Upper lobe of right lung (tissue), 1 donor: ENCODE data around the gene PHF23. TPM values are rescaled to one million over a fixed set of nuclear protein-coding genes. Genes with fewer than 3 reads are reported as not detected.
A peak's percentile ranks its signal among the peaks of the same experiment; 100 is the strongest.

ENCODE experiments used
- ATAC-seq: fragments of 200-7000 bp; cut with Tn5 transposase; one replicate; pipeline ENCODE4 v1.9.1; 2020; ENCODE audit warnings: mild to moderate bottlenecking, moderate library complexity
- DNase-seq: peaks from one replicate; pipeline ENCODE4 v3.0.0-alpha.2; 2020
- H3K27ac ChIP-seq: fragments of 200-600 bp; one replicate; pipeline ENCODE4 v1.8.0; 2022
- H3K27me3 ChIP-seq: fragments of 200-600 bp; one replicate; pipeline ENCODE4 v1.8.0; 2022; ENCODE audit warnings: mild to moderate bottlenecking
- H3K36me3 ChIP-seq: fragments of 200-600 bp; one replicate; pipeline ENCODE4 v1.8.0; 2022
- H3K4me1 ChIP-seq: fragments of 200-600 bp; one replicate; pipeline ENCODE4 v1.8.0; 2022
- H3K4me3 ChIP-seq: fragments of 200-600 bp; one replicate; pipeline ENCODE4 v1.8.0; 2022; ENCODE audit warnings: mild to moderate bottlenecking
- H3K9me3 ChIP-seq: fragments of 200-600 bp; one replicate; pipeline ENCODE4 v1.8.0; 2022
- intact Hi-C: fragments of 100-400 bp; cut with DNase I; formaldehyde crosslinking; loops from one replicate; pipeline ENCODE4 v1.11.0; 2022
- total RNA-seq: library from RNA; stranded (reverse); fragmentation: NEBNext Ultra II Directional; extraction: Animal tissue kit (Norgen Biotek cat#: 25700); gene quantifications from one replicate; pipeline ENCODE4 v1.2.1, GENCODE V29; 2021
- TF ChIP-seq, protein P1 (sequence below): fragments of 200-600 bp; IDR thresholded peaks from one replicate; pipeline ENCODE4 v1.8.0; 2022; ENCODE audit warnings: antibody characterized with exemption
- donor health status: DM: no; HTN: yes; CAD: no; lungs with severe emphysema.

The PHF23 gene
- total RNA-seq, 1 donor from 2014 or later, result 36.9 TPM

- no peak overlapping the region for H3K4me3 ChIP-seq
Measured at GRCh38 chr17:7207120-7208001, 31.9 kb downstream of the PHF23 start.

DNA sequence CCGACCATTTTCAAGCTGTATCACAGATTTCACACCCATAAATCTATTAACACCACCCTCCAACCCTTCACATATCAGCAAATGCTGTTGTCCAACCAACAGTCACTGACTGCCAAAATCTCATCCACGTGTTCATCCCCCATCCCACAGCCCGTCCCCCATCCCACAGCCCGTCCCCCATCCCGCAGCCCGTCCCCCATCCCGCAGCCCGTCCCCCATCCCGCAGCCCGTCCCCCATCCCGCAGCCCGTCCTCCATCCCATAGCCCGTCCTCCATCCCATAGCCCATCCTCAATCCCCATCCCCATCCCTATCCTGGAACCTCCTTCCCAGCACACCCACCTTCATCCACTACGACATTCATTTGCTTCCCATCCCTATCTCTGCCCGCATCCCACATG, 33.7 kb downstream of the PHF23 start:
- intact Hi-C loops, result no loop called here
- Histone ChIP-seq H3K9me3 (no peaks in the 10 kb centered on the region), H3K27ac (peak overlapping the region; percentile 3), H3K4me1 (peaks cover 8% of the 10 kb centered on the region), H3K36me3 (peaks cover 13% of the 10 kb centered on the region), H3K4me3 (peak overlapping the region; percentile 55), H3K27me3 (no peaks in the 10 kb centered on the region)
- DNase-seq (no peak), ATAC-seq (no peak)
- TF ChIP-seq, protein P1, sequence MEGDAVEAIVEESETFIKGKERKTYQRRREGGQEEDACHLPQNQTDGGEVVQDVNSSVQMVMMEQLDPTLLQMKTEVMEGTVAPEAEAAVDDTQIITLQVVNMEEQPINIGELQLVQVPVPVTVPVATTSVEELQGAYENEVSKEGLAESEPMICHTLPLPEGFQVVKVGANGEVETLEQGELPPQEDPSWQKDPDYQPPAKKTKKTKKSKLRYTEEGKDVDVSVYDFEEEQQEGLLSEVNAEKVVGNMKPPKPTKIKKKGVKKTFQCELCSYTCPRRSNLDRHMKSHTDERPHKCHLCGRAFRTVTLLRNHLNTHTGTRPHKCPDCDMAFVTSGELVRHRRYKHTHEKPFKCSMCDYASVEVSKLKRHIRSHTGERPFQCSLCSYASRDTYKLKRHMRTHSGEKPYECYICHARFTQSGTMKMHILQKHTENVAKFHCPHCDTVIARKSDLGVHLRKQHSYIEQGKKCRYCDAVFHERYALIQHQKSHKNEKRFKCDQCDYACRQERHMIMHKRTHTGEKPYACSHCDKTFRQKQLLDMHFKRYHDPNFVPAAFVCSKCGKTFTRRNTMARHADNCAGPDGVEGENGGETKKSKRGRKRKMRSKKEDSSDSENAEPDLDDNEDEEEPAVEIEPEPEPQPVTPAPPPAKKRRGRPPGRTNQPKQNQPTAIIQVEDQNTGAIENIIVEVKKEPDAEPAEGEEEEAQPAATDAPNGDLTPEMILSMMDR, result no peak

More at GRCh38 chr17:7207120-7208001, 31.9 kb downstream of the PHF23 start:
- Histone ChIP-seq H3K9me3 (no peaks in the 10 kb centered on the region), H3K27ac (no peak overlapping the region), H3K36me3 (peaks cover 8% of the 10 kb centered on the region), H3K4me1 (peaks cover 8% of the 10 kb centered on the region), H3K27me3 (no peaks in the 10 kb centered on the region)
- intact Hi-C loops, result no loop called here
- TF ChIP-seq, protein P1, result no peak
- ATAC-seq, result no peak
- DNase-seq, result no peak

DNA sequence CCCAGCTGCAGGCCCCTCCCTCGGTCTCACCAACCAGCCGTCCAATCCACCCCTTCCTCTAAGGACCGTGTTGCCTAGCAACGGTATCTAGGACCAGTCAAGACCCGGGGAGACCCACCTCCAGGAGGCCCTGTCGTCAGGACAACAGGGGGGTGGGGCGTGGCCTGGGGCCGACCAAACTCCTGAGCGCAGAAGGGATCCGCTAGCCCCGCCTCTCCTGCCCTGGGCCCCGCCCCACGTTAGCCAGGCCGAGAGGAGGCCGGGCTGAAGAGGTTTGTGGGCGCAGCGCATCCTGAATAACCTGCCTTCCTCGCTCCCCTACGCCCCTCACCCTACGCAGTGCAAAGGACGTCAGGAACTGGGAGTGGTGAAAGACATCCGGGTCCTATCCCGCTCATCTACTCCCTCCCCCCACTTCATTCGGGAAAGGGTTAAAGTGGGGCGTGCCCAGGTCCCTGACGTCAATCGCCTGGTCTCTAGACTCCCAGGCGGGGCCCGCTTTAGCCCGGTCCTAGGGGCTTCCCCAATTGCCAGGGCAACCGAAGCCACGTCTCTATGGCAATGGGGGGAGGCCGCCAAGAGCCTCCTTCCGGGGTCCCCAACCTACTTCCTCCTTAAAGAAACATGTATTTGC, 34.3 kb downstream of the PHF23 start:
- Histone ChIP-seq H3K36me3 (peaks cover 13% of the 10 kb centered on the region), H3K9me3 (no peaks in the 10 kb centered on the region), H3K4me3 (peak overlapping the region; percentile 55), H3K27ac (peak overlapping the region; percentile 3), H3K4me1 (peaks cover 8% of the 10 kb centered on the region), H3K27me3 (no peaks in the 10 kb centered on the region)
- TF ChIP-seq, protein P1, result no peak
- ATAC-seq (peak; percentile 89), DNase-seq (peak; percentile 92)
- intact Hi-C loops, result no loop called here

- Histone ChIP-seq H3K36me3 (peaks cover 13% of the 10 kb centered on the region), H3K4me3 (peak overlapping the region; percentile 55), H3K27ac (no peak overlapping the region), H3K27me3 (no peaks in the 10 kb centered on the region), H3K9me3 (no peaks in the 10 kb centered on the region), H3K4me1 (peaks cover 8% of the 10 kb centered on the region)
- DNase-seq, result no peak
- intact Hi-C loops, result no loop called here
- TF ChIP-seq, protein P1, result no peak
- no peak for ATAC-seq
Measured at GRCh38 chr17:7204336-7204735, 34.9 kb downstream of the PHF23 start.

- intact Hi-C loops, result no loop called here
- TF ChIP-seq, protein P1, result no peak
- ATAC-seq (no peak), DNase-seq (no peak)
- H3K36me3 ChIP-seq, result peaks cover 13% of the 10 kb centered on the region
- no peak overlapping the region for H3K27ac ChIP-seq
- H3K4me1 ChIP-seq, result peaks cover 8% of the 10 kb centered on the region
- no peaks in the 10 kb centered on the region for H3K27me3 ChIP-seq
- H3K9me3 ChIP-seq, result no peaks in the 10 kb centered on the region
- H3K4me3 ChIP-seq, result no peak overlapping the region
Measured at GRCh38 chr17:7203391-7203790, 35.9 kb downstream of the PHF23 start.
